WERI-Rb-1 (cell line): ENCODE measurements around the gene ENO3.

Source experiments
- DNase-seq: peaks from one replicate; pipeline ENCODE4 v3.0.0-alpha.2; 2020
- H3K27ac ChIP-seq: fragments of 250-450 bp; sonication (Bioruptor Pico); 2 replicates; pipeline ENCODE4 v1.5.1; 2020; ENCODE audit warnings: mild to moderate bottlenecking, moderate library complexity
- H3K27me3 ChIP-seq: fragments of 250-450 bp; sonication (Bioruptor Pico); 2 replicates; pipeline ENCODE4 v1.5.1; 2021; ENCODE audit warnings: mild to moderate bottlenecking, low read depth, moderate library complexity; ENCODE audit not compliant: insufficient read depth, severe bottlenecking
- H3K36me3 ChIP-seq: fragments of 250-450 bp; sonication (Bioruptor Pico); 2 replicates; pipeline ENCODE4 v1.5.1; 2020; ENCODE audit warnings: mild to moderate bottlenecking, moderate library complexity
- H3K4me3 ChIP-seq: 2 replicates; pipeline ENCODE4 v1.5.1; 2011; ENCODE audit warnings: low read depth, mild to moderate bottlenecking, control low read depth, low read length
- H3K9me3 ChIP-seq: fragments of 250-450 bp; sonication (Bioruptor Pico); 2 replicates; pipeline ENCODE4 v1.5.1; 2021; ENCODE audit warnings: mild to moderate bottlenecking, moderate library complexity; ENCODE audit not compliant: severe bottlenecking
- TF ChIP-seq, protein P1 (sequence below): IDR thresholded peaks from 2 replicates; pipeline ENCODE4 v1.5.1; 2011; ENCODE audit warnings: low read depth, mild to moderate bottlenecking, control low read depth, inconsistent platforms, low read length

Gene ENO3

DNA sequence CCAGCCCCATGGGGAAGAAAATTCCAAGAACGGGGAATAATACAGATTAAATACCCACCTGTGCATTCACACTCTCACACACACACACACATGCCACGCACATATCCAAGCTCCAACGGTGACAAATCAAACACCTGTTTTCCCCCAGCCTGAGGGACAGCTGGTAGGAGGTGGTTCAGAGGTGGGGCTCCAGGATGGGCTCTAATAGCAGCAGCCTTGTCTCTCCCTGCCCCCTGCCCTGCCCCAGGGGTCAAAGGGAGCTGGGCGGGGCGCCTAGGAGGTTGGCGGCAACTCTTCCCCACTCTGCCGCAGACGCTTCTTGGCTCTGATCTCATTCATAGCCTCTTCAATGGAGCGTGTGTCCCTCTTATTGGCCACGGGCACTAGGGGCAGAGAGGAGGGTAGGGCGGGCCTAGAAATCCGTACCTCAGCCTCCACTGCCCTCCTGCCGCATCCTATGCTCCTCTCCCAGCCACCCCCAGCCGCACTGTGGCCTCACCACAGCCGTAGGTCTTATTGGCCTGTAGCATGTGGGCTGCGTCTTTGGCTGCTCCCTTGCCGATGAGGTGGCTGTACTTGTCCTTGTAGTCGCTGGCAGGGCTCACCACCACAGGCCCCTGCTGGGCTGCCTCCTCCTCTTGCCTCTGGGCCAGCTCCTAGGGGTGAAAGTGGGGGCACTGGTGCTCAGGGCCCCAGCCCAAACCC lies 8.5 kb downstream of the ENO3 start:
- no peak overlapping the region for H3K27ac ChIP-seq
- no peak overlapping the region for H3K4me3 ChIP-seq
- no peak for DNase-seq
- TF ChIP-seq, protein P1, sequence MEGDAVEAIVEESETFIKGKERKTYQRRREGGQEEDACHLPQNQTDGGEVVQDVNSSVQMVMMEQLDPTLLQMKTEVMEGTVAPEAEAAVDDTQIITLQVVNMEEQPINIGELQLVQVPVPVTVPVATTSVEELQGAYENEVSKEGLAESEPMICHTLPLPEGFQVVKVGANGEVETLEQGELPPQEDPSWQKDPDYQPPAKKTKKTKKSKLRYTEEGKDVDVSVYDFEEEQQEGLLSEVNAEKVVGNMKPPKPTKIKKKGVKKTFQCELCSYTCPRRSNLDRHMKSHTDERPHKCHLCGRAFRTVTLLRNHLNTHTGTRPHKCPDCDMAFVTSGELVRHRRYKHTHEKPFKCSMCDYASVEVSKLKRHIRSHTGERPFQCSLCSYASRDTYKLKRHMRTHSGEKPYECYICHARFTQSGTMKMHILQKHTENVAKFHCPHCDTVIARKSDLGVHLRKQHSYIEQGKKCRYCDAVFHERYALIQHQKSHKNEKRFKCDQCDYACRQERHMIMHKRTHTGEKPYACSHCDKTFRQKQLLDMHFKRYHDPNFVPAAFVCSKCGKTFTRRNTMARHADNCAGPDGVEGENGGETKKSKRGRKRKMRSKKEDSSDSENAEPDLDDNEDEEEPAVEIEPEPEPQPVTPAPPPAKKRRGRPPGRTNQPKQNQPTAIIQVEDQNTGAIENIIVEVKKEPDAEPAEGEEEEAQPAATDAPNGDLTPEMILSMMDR: no peak
- no peaks in the 10 kb centered on the region for H3K27me3 ChIP-seq
- H3K9me3 ChIP-seq: no peaks in the 10 kb centered on the region
- H3K36me3 ChIP-seq: peaks cover 17% of the 10 kb centered on the region

DNA sequence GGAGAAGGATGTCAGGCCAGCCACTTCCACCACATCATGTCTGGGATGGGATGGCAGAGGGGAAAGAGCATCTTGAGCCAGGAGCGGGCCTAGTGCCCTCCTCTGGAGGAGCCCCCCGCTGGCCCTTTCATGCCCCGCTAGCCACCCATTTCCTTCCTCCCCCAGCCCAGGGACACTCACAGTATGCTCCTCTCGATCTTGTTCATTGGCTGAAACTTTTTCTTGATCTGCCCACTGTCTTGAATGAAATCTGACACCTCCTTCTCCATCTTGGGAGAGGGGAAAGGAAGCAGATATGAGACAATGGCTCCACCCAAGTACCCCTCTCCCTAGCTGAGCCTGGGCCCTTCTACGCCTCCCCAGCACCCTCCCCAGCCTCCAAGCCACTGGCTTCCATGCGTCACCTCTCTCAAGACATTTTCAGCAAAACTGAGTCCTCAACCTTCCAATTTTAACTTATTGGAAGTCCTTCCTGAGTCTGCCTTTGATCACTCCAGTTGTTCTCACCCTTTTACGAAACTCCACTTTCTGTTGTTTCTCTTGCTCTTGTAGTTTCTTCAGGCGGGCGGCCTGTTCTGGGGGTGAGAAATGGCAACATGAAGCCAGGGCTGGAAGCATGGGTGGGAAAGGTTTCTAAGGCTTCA lies 9.5 kb downstream of the ENO3 start:
- Histone ChIP-seq H3K4me3 (no peak overlapping the region), H3K27ac (no peak overlapping the region), H3K27me3 (no peaks in the 10 kb centered on the region), H3K9me3 (no peaks in the 10 kb centered on the region), H3K36me3 (peaks cover 12% of the 10 kb centered on the region)
- no peak for DNase-seq
- TF ChIP-seq, protein P1: no peak

DNA sequence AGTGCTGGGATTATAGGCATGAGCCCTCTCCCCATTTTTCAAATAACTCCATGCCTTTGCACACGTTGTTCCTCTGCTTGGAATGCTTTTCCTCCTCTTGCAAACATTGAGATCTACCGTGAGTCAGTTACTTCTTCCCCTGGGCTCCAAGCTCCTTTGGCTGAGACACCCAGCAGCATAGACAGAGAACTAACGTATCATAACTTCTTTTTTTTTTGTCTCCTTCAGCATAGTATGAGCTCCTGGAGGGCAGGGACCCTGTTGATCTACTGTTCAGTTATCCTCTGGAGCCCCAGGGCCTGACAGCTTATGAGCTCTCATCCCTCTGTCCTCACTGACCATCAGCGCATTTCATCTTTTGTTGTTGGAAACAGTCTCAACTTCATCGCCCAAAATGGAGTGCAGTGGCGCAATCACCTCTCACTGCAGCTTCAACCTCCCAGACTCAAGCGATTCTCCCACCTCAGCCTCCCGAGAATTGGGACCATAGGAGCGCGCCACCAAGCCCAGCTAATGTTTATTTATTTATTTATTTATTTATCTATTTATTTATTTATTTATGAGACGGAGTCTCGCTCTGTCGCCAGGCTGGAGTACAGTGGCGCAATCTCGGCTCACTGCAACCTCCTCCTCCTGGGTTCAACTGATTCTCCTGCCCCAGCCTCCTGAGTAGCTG lies 14.5 kb downstream of the ENO3 start:
- peaks cover 24% of the 10 kb centered on the region for H3K36me3 ChIP-seq
- no peaks in the 10 kb centered on the region for H3K9me3 ChIP-seq
- H3K27ac ChIP-seq: no peak overlapping the region
- TF ChIP-seq, protein P1: no peak
- no peak overlapping the region for H3K4me3 ChIP-seq
- H3K27me3 ChIP-seq: no peaks in the 10 kb centered on the region
- no peak for DNase-seq

DNA sequence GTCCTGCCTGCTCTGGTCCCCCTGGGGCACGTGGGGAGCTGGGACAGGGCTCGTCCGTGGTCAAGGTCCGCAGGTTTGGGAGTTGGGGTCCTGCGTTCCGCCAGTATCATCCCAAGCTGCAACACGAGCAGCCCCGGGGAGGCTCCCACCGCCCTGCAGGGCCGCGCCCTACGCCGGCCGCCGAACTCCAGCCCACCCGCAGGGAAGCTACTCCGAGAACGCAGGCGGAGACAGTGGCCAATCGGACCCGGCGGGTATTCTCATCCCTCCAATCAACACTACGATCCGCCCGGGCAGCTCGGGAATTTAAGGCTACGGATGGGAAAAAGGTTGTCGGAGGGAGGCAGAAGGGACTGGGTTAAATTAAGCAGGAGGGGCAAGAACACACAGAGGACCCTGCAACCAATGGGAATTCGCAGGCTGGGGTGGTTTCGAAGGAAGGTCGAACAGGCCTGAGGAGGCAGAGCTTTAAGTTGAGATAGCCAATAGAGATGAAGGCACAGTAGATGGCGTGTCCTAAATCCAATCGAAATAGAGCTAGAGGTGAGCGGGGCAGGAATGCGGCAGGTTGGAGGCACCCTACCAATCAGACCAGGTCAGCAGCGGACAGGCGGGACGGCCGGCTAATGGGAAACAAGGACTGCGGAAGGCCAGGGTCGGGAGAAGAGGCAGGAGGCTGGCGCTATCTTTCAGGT lies 16.1 kb downstream of the ENO3 start:
- TF ChIP-seq, protein P1: no peak
- DNase-seq: peak; percentile 99
- Histone ChIP-seq H3K4me3 (peak overlapping the region; percentile 65), H3K36me3 (peaks cover 24% of the 10 kb centered on the region), H3K27ac (peak overlapping the region; percentile 91), H3K27me3 (no peaks in the 10 kb centered on the region), H3K9me3 (no peaks in the 10 kb centered on the region)

DNA sequence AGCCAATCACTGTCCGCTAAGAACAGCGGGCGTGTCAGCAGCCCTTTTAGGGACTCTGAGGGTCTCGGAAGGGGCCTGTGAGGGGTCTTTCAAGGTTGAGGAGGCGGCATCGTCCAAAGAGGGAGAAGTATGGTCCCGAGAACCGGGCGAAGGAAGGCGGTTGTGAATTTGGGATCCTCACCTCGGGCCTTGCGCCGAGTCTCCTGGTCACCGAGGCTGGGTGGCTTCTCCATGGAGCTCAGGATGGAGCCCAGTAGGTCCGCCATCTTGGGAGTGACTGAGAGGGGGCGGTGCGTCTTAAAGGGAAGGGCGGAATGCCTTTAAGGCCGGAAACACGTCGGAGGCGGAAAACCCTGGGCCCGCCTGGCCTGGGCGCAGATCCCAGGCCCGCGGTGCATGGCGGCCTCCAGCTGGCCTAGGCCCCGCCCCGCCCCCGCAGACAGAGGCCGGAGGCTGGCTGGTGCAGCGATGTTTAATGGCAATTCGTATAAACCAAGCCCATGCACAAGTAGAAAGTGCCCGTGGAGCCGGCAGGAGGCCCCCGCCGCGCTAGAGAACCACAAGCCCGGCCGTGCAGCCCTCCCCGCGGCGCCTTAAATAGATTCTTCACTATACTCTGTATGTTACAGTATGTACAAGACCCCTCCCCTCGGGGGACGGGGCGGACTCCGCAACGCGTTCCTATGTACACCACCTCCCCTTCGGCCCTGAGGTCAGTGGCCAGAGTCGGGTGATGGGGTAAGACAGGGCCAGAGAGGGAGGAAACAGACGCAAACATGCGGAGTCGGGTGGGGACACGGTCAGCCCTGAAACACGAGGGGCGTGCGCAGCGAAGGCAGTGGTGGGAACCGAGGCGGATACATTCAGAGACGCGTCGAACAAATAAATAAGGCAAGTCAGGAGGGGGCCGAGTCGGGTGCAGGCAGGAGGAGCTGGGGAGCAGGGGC lies 16.9 kb downstream of the ENO3 start, which contains the start of gene SPAG7:
TSS of gene SPAG7 (minus strand) at position 279 of the 947 bp plus-strand sequence. CDS start at position 266, 13 bp downstream.
- H3K36me3 ChIP-seq: peaks cover 32% of the 10 kb centered on the region
- H3K9me3 ChIP-seq: no peaks in the 10 kb centered on the region
- H3K27ac ChIP-seq: peak within 1 kb of the TSS; percentile 91
- peak; percentile 93 for DNase-seq
- peak within 1 kb of the TSS; percentile 65 for H3K4me3 ChIP-seq
- no peaks in the 10 kb centered on the region for H3K27me3 ChIP-seq
- TF ChIP-seq, protein P1: no peak
